GM19372 (cell line): Measurements from ENCODE around the gene KRTAP9-7.
"Not testable (repeated sequence)": the region's sequence is repeated elsewhere in the genome, so short reads cannot be mapped to it uniquely, and the experiment has no call there.

Experiments used
- ATAC-seq: cut with Tn5 transposase; IDR thresholded peaks from one replicate; pipeline ENCODE4 v1.9.1; 2021; ENCODE audit warnings: mild to moderate bottlenecking, low read depth, moderate library complexity; ENCODE audit not compliant: unreplicated experiment

KRTAP9-7 gene, protein sequence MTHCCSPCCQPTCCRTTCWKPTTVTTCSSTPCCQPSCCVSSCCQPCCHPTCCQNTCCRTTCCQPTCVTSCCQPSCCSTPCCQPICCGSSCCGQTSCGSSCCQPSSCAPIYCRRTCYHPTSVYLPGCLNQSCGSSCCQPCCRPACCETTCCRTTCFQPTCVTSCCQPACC

DNA sequence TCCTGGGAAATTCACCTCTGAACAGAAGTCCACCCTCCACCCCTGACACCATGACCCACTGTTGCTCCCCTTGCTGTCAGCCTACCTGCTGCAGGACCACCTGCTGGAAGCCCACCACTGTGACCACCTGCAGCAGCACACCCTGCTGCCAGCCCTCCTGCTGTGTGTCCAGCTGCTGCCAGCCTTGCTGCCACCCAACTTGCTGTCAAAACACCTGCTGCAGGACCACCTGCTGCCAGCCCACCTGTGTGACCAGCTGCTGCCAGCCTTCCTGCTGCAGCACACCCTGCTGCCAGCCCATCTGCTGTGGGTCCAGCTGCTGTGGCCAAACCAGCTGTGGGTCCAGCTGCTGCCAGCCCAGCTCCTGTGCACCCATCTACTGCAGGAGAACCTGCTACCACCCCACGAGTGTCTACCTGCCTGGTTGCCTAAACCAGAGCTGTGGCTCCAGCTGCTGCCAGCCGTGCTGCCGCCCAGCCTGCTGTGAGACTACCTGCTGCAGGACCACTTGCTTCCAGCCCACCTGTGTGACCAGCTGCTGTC is at the start of gene KRTAP9-7:
TSS of gene KRTAP9-7 (plus strand) at position 51 of the 543 bp plus-strand sequence. CDS start at position 51, 0 bp downstream.
- not testable (repeated sequence) for ATAC-seq

DNA sequence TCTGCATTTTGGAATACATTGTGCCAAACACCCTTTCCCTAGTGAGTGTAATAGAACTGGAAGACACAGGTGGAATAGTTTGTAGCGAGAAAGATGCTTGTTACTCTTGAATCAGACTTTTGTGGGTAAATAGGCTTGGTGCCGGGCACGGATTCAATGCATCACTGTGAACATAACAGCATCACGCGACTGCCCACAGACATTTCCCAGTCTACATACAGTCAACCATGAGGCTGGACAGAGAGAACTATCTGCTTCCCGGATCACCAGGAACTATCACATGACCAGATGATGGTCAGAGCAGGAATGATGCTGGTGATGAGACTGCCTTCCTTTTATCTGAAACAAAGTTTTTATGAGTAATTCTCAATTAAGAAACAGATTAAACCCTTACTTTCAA is 49.4 kb upstream of the KRTAP9-7 start:
- ATAC-seq, result no peak

DNA sequence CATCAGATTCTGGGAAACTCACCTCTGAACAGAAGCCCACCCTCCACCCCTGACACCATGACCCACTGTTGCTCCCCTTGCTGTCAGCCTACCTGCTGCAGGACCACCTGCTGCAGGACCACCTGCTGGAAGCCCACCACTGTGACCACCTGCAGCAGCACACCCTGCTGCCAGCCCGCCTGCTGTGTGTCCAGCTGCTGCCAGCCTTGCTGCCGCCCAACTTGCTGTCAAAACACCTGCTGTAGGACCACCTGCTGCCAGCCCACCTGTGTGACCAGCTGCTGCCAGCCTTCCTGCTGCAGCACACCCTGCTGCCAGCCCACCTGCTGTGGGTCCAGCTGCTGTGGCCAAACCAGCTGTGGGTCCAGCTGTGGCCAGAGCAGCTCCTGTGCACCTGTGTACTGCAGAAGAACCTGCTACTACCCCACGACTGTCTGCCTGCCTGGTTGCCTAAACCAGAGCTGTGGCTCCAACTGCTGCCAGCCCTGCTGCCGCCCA is 48.9 kb upstream of the KRTAP9-7 start, which contains the start of gene KRTAP9-2:
TSS of gene KRTAP9-2 (plus strand) at position 51 of the 498 bp plus-strand sequence. CDS start at position 58, 7 bp downstream.
- ATAC-seq, result not testable (repeated sequence)

DNA sequence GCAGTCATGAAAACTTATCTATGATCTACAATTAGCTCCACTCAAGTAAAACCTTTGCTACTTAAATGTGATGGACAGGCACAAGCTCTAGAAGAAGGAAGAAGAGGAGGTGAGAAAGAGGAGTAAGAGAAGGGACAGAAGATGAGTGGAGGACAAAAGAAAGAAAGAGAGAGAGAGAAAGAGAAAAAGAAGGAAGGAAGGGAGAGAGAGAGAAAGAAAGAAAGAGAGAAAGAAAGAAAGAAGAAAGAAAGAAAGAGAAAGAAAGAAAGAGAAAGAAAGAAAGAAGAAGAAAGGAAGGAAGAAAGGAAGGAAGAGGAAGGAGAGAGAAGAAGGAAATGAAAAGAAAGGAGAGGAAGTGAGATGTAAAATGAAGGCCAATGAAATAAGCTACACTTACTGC is 45.4 kb upstream of the KRTAP9-7 start:
- ATAC-seq, result no peak

DNA sequence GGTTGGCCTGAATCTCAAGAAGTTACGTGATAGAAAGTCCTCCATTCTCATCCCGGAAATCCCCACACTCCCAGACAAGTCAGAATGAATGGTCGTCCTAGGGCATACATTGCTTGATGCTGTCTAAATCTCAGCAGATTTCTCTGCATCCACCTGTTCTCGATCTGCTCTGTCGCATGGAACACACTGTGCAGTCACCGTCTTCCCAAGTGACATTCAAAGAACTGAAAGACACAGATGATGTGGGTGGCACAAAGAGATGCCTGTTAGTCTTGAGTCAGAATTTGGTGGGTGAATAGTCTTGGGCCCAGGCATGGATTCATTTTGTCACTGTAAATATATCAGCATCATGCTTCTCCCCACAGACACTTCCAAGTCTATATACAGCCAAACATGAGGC is 43.8 kb upstream of the KRTAP9-7 start:
- no peak for ATAC-seq

DNA sequence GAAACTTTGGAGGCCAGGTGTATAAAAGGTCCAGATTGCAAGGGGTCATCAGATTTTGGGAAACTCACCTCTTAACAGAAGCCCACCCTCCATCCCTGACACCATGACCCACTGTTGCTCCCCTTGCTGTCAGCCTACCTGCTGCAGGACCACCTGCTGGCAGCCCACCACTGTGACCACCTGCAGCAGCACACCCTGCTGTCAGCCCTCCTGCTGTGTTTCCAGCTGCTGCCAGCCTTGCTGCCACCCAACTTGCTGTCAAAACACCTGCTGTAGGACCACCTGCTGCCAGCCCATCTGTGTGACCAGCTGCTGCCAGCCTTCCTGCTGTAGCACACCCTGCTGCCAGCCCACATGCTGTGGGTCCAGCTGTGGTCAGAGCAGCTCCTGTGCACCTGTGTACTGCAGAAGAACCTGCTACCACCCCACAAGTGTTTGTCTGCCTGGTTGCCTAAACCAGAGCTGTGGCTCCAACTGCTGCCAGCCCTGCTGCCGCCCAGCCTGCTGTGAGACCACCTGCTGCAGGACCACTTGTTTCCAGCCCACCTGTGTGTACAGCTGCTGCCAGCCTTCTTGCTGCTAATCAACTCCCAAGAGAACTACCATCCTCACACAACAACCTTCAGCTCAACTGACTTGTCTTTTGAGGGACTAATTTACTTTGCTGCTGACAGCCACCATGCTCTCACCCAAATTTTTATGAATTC is 42.9 kb upstream of the KRTAP9-7 start, which contains the start of gene KRTAP9-3:
TSS of gene KRTAP9-3 (plus strand) at position 51 of the 707 bp plus-strand sequence. CDS start at position 104, 53 bp downstream.
- not testable (repeated sequence) for ATAC-seq

DNA sequence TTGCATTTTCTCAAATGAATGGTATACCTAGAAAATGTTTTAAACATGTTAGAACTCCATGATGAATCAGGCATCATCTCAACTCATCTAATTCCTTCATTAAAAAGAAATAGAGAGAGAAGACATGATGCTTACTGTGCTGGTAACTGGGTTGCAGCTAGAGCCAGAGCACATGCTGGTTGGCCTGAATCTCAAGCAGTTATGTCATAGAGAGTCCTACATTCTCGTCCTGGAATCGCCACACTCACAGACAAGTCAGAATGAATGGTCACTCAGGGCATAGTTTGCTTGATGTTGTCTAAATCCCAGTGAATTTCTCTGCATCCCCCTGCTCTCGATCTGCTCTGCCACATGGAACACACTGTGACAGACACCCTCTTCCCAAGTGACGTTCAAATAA is 38.4 kb upstream of the KRTAP9-7 start:
- ATAC-seq, result not testable (repeated sequence)

DNA sequence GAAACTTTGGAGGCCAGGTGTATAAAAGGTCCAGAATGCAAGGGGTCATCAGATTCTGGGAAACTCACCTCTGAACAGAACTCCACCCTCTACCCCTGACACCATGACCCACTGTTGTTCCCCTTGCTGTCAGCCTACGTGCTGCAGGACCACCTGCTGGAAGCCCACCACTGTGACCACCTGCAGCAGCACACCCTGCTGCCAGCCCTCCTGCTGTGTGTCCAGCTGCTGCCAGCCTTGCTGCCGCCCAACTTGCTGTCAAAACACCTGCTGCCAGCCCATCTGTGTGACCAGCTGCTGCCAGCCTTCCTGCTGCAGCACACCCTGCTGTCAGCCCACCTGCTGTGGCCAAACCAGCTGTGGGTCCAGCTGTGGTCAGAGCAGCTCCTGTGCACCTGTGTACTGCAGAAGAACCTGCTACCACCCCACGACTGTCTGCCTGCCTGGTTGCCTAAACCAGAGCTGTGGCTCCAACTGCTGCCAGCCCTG is 37.5 kb upstream of the KRTAP9-7 start, which contains the start of gene KRTAP9-8:
TSS of gene KRTAP9-8 (plus strand) at position 51 of the 489 bp plus-strand sequence. CDS start at position 104, 53 bp downstream.
- ATAC-seq, result not testable (repeated sequence)

DNA sequence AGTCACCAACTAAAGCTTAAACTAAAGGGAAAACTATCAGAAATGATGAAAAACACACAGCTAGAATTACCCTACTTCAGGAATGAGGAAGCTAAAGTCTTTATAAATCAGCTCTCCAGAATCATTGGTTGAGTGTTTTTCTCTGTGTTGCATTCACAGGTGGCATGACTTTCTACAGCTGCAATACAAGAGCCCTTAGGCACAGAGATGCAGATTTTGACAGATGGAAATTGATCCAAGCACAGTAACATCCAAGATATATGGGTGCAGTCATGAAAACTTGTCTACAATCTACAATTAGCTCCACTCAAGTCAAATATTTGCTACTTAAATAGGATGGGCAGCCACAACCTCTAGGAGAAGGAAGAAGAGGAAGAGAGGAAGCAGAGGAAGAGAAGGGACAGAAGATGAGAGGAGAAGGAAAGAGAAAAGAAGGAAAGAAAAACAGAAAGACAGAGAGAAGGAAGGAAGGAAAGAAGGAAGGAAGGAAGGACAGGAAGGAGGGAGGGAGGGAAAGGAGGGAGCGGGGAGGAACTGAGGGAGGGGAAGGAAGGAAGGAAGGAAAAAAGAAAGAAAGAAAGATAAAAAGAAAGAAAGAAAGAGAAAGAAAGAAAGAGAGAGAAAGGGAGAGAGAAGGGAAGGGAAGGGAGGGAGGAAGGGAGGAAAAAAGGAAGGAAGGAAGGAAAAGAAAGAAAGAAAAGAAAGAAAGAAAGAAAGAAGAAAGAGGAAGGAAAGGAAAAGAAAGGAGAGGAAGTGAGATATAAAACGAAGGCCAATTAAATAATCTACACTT is 28.3 kb upstream of the KRTAP9-7 start:
- ATAC-seq, result not testable (repeated sequence)

DNA sequence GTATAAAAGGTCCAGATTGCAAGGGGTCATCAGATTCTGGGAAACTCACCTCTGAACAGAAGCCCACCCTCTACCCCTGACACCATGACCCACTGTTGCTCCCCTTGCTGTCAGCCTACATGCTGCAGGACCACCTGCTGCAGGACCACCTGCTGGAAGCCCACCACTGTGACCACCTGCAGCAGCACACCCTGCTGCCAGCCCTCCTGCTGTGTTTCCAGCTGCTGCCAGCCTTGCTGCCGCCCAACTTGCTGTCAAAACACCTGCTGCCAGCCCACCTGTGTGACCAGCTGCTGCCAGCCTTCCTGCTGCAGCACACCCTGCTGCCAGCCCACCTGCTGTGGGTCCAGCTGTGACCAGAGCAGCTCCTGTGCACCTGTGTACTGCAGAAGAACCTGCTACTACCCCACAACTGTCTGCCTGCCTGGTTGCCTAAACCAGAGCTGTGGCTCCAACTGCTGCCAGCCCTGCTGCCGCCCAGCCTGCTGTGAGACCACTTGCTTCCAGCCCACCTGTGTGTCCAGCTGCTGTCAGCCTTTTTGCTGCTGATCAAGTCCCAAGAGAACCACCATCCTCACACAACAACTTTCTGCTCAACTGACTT is 25.8 kb upstream of the KRTAP9-7 start, which contains the start of gene KRTAP9-4:
TSS of gene KRTAP9-4 (plus strand) at position 51 of the 604 bp plus-strand sequence. CDS start at position 85, 34 bp downstream.
- ATAC-seq, result not testable (repeated sequence)

DNA sequence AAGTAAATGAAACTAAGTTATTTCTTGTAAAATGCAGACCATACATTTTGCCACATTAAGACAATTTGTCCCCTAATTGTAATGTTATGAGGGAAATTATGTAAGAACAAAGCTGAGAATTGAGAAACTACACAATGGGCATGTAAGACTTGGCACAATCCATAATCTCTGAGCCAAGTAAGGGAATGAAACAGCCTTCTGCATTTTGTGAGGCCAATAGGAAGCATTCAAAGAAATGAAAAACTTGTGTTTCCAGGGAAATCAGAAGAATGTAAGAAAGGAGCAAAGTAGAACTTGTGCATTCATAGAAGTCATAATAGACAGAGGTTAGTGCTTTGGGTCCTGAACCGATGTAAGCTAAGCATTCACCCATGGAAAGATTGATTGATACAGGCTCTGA is 24.2 kb upstream of the KRTAP9-7 start:
- ATAC-seq, result no peak

DNA sequence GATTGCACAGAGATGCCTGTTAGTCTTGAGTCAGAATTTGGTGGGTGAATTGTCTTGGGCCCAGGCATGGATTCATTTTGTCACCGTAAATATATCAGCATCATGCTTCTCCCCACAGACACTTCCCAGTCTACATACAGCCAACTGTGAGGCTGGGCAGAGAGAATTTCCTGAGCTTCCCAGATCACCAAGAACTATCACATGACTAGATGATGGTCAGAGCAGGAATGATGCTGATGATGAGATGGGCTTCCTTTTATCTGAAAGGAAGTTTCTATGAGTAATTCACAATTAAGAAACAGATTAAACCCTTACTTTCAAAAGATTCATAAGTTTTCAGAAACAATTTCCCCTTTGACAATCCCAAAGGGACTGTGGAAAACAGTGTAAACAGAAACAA is 20.6 kb upstream of the KRTAP9-7 start:
- no peak for ATAC-seq

DNA sequence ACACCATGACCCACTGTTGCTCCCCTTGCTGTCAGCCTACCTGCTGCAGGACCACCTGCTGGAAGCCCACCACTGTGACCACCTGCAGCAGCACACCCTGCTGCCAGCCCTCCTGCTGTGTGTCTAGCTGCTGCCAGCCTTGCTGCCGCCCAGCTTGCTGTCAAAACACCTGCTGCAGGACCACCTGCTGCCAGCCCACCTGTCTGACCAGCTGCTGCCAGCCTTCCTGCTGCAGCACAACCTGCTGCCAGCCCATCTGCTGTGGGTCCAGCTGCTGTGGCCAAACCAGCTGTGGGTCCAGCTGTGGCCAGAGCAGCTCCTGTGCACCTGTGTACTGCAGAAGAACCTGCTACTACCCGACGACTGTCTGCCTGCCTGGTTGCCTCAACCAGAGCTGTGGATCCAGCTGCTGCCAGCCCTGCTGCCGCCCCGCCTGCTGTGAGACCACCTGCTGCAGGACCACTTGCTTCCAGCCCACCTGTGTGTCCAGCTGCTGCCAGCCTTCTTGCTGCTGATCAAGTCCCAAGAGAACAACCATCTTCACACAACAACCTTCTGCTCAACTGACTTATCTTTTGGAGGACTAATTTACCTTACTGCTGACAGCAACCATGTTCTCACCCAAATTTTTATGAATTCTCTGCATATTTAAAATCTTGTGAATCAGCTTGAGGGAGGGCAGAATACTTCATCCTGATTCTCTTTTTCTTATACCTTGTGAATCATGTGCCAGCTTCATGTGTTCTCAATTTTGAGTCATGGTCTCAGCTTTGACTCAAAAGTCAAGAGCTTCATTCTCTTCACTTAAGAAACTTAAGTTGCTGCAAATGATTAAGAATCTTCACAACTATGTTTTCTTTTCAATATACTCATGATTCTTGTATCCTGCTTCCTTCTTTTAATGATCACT is 19.9 kb upstream of the KRTAP9-7 start, which contains the start of gene KRTAP9-9:
TSS of gene KRTAP9-9 (plus strand) at position 4 of the 910 bp plus-strand sequence.
- not testable (repeated sequence) for ATAC-seq

DNA sequence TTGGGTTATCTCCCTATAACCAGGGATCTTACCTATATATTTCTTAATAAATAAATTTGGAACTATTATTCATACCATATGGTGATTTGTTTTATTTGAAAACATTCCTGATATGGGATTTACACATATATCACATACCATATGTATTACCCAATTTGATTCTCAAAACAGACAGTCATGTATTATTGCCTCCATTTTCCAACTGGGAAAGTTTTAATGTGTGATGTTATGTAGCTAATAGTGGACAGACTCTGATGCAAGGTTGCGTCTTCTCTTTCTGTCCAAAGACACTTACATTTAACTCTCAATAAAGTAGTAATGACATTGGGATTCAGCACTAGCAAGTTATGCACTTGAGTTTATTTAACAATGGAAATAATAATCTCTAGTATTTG is 19.2 kb upstream of the KRTAP9-7 start:
- no peak for ATAC-seq

DNA sequence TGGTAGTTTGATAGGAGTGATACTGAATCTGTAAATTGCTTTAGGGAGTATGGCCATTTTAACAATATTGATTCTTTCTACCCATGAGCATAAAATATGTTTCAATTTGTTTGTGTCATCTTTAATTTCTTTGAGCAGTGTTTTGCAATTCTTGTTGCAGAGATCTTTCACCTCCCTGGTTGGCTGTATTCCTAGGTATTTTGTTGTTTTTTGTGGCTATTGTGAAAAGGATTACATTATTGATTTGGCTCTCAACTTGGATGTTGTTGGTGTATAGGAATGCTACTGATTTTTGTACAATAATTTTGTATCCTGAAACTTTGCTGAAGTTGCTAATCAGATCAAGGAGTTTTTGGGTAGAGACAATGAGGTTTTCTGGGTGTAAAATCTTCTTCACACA is 17.1 kb upstream of the KRTAP9-7 start:
- no peak for ATAC-seq

DNA sequence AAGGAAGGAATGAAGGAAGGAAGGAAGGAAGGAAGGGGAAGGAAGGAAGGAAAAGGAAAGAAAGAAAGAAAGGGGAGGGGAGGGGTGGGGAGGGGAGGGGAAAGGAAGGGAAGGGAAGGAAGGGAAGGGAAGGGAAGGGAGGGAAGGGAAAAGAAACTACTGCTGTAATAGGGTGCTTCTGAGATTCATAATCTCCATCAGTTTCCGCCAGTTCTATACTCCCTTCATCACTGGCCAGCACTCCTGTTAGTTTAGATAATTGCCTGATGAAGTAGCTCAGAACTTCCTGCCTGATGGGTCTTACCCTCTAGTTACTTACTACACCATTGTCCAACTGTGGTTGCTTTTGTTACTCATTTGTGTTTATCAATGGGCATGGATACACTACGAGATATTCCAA is 12.3 kb upstream of the KRTAP9-7 start:
- no peak for ATAC-seq

DNA sequence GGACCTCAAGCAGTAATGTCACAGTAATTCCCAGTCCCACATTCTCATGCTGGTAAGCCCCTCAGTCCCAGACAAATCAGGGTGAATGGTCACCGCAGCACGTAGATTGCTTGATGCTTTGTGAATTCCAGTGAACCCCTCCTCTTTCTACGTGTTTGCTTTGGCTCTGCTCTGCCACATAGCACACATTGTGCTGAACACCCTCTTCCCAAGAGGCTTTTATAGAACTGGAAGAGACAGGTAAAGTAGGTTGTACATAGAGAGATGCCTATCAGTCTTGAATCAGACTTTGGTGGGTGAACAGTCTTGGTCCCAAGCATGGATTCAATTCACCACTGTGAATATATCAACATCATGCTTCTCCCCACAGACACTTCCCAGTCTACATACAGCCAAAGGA is 10.9 kb upstream of the KRTAP9-7 start:
- no peak for ATAC-seq

DNA sequence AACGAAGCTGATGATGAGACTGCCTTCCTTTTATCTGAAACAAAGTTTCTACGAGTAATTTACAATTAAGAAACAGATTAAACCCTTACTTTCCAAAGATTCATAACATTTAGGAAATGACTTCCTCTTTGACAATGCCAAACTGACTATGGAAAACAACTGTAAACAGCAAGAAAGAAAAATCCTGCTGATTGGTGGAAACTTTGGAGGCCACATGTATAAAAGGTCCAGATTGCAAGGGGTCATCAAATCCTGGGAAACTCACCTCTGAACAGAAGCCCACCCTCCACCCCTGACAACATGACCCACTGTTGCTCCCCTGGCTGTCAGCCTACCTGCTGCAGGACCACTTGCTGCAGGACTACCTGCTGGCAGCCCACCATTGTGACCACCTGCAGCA is 10.4 kb upstream of the KRTAP9-7 start, which contains the start of gene KRTAP9-6:
TSS of gene KRTAP9-6 (plus strand) at position 301 of the 400 bp plus-strand sequence. CDS start at position 301, 0 bp downstream.
- ATAC-seq, result no peak
